ENCODE results near the gene PGAP6.
"Not testable (repeated sequence)": the region's sequence is repeated elsewhere in the genome, so short reads cannot be mapped to it uniquely, and the experiment has no call there.

Gene PGAP6

GRCh38 chr16:398561-399339 is 17.0 kb upstream of the PGAP6 start:
- peaks cover 7% of the 10 kb centered on the region for H3K4me1 ChIP-seq (ENCODE audit: control insufficient read depth, insufficient read depth, low read length)
- no peaks in the 10 kb centered on the region for H3K27me3 ChIP-seq (ENCODE audit: control insufficient read depth, insufficient read depth, low read length)
- H3K36me3 ChIP-seq (ENCODE audit: control insufficient read depth, insufficient read depth, low read length) = peaks cover 9% of the 10 kb centered on the region
- no peak overlapping the region for H3K4me3 ChIP-seq (ENCODE audit: low read depth, low read length)
- no peaks in the 10 kb centered on the region for H3K9me3 ChIP-seq (ENCODE audit: control insufficient read depth, insufficient read depth, low read length)
- H3K9ac ChIP-seq (ENCODE audit: low read depth, low read length) = no peak overlapping the region

- H3K9me3 ChIP-seq (ENCODE audit: control insufficient read depth, insufficient read depth, low read length) = no peaks in the 10 kb centered on the region
- H3K9ac ChIP-seq (ENCODE audit: low read depth, low read length) = peak overlapping the region; percentile 13
- no peak overlapping the region for H3K4me3 ChIP-seq (ENCODE audit: low read depth, low read length)
- peaks cover 7% of the 10 kb centered on the region for H3K4me1 ChIP-seq (ENCODE audit: control insufficient read depth, insufficient read depth, low read length)
- peaks cover 9% of the 10 kb centered on the region for H3K36me3 ChIP-seq (ENCODE audit: control insufficient read depth, insufficient read depth, low read length)
- no peaks in the 10 kb centered on the region for H3K27me3 ChIP-seq (ENCODE audit: control insufficient read depth, insufficient read depth, low read length)
These were observed 16.1 kb upstream of the PGAP6 start for GRCh38 chr16:397736-398332.

GRCh38 chr16:397135-397661 is 15.4 kb upstream of the PGAP6 start, which contains the start of gene NME4:
NME4 (plus strand) TSS chr16:397199; CDS start chr16:397223, 24 bp downstream.
- Histone ChIP-seq H3K4me1 (ENCODE audit: control insufficient read depth, insufficient read depth, low read length) (peaks cover 7% of the 10 kb centered on the region), H3K27me3 (ENCODE audit: control insufficient read depth, insufficient read depth, low read length) (no peaks in the 10 kb centered on the region), H3K9me3 (ENCODE audit: control insufficient read depth, insufficient read depth, low read length) (no peaks in the 10 kb centered on the region), H3K9ac (ENCODE audit: low read depth, low read length) (no peak within 1 kb of the TSS), H3K4me3 (ENCODE audit: low read depth, low read length) (peak within 1 kb of the TSS; percentile 50), H3K36me3 (ENCODE audit: control insufficient read depth, insufficient read depth, low read length) (peaks cover 9% of the 10 kb centered on the region)

GRCh38 chr16:396605-397004 is 14.8 kb upstream of the PGAP6 start:
- peaks cover 7% of the 10 kb centered on the region for H3K4me1 ChIP-seq (ENCODE audit: control insufficient read depth, insufficient read depth, low read length)
- H3K36me3 ChIP-seq (ENCODE audit: control insufficient read depth, insufficient read depth, low read length) = peaks cover 9% of the 10 kb centered on the region
- H3K4me3 ChIP-seq (ENCODE audit: low read depth, low read length) = peak overlapping the region; percentile 50
- H3K9ac ChIP-seq (ENCODE audit: low read depth, low read length) = no peak overlapping the region
- no peaks in the 10 kb centered on the region for H3K9me3 ChIP-seq (ENCODE audit: control insufficient read depth, insufficient read depth, low read length)
- H3K27me3 ChIP-seq (ENCODE audit: control insufficient read depth, insufficient read depth, low read length) = no peaks in the 10 kb centered on the region

GRCh38 chr16:396199-396598 is 14.4 kb upstream of the PGAP6 start:
- H3K9ac ChIP-seq (ENCODE audit: low read depth, low read length) = no peak overlapping the region
- peaks cover 9% of the 10 kb centered on the region for H3K36me3 ChIP-seq (ENCODE audit: control insufficient read depth, insufficient read depth, low read length)
- no peaks in the 10 kb centered on the region for H3K9me3 ChIP-seq (ENCODE audit: control insufficient read depth, insufficient read depth, low read length)
- peaks cover 7% of the 10 kb centered on the region for H3K4me1 ChIP-seq (ENCODE audit: control insufficient read depth, insufficient read depth, low read length)
- H3K27me3 ChIP-seq (ENCODE audit: control insufficient read depth, insufficient read depth, low read length) = no peaks in the 10 kb centered on the region
- peak overlapping the region; percentile 50 for H3K4me3 ChIP-seq (ENCODE audit: low read depth, low read length)

GRCh38 chr16:392450-393030 is 10.8 kb upstream of the PGAP6 start:
- no peak overlapping the region for H3K4me3 ChIP-seq (ENCODE audit: low read depth, low read length)
- H3K9ac ChIP-seq (ENCODE audit: low read depth, low read length) = no peak overlapping the region
- peaks cover 4% of the 10 kb centered on the region for H3K4me1 ChIP-seq (ENCODE audit: control insufficient read depth, insufficient read depth, low read length)
- H3K27me3 ChIP-seq (ENCODE audit: control insufficient read depth, insufficient read depth, low read length) = no peaks in the 10 kb centered on the region
- H3K9me3 ChIP-seq (ENCODE audit: control insufficient read depth, insufficient read depth, low read length) = no peaks in the 10 kb centered on the region
- H3K36me3 ChIP-seq (ENCODE audit: control insufficient read depth, insufficient read depth, low read length) = no peaks in the 10 kb centered on the region

GRCh38 chr16:391885-392335 is 10.1 kb upstream of the PGAP6 start:
- Histone ChIP-seq H3K4me3 (ENCODE audit: low read depth, low read length) (no peak overlapping the region), H3K36me3 (ENCODE audit: control insufficient read depth, insufficient read depth, low read length) (no peaks in the 10 kb centered on the region), H3K9me3 (ENCODE audit: control insufficient read depth, insufficient read depth, low read length) (no peaks in the 10 kb centered on the region), H3K4me1 (ENCODE audit: control insufficient read depth, insufficient read depth, low read length) (peaks cover 5% of the 10 kb centered on the region), H3K27me3 (ENCODE audit: control insufficient read depth, insufficient read depth, low read length) (no peaks in the 10 kb centered on the region), H3K9ac (ENCODE audit: low read depth, low read length) (no peak overlapping the region)

GRCh38 chr16:389352-389751 is 7.6 kb upstream of the PGAP6 start:
- Histone ChIP-seq H3K9ac (ENCODE audit: low read depth, low read length) (no peak overlapping the region), H3K4me3 (ENCODE audit: low read depth, low read length) (no peak overlapping the region), H3K27me3 (ENCODE audit: control insufficient read depth, insufficient read depth, low read length) (no peaks in the 10 kb centered on the region), H3K9me3 (ENCODE audit: control insufficient read depth, insufficient read depth, low read length) (no peaks in the 10 kb centered on the region), H3K36me3 (ENCODE audit: control insufficient read depth, insufficient read depth, low read length) (no peaks in the 10 kb centered on the region), H3K4me1 (ENCODE audit: control insufficient read depth, insufficient read depth, low read length) (peaks cover 4% of the 10 kb centered on the region)

- not testable (repeated sequence) for H3K4me3 ChIP-seq (ENCODE audit: low read depth, low read length); H3K9me3 ChIP-seq (ENCODE audit: control insufficient read depth, insufficient read depth, low read length); H3K9ac ChIP-seq (ENCODE audit: low read depth, low read length)
These were observed 6.2 kb upstream of the PGAP6 start for GRCh38 chr16:387761-388666.

GRCh38 chr16:386641-387156 is 4.9 kb upstream of the PGAP6 start:
- no peaks in the 10 kb centered on the region for H3K9me3 ChIP-seq (ENCODE audit: control insufficient read depth, insufficient read depth, low read length)
- no peak overlapping the region for H3K4me3 ChIP-seq (ENCODE audit: low read depth, low read length)
- no peaks in the 10 kb centered on the region for H3K27me3 ChIP-seq (ENCODE audit: control insufficient read depth, insufficient read depth, low read length)
- no peaks in the 10 kb centered on the region for H3K36me3 ChIP-seq (ENCODE audit: control insufficient read depth, insufficient read depth, low read length)
- no peak overlapping the region for H3K9ac ChIP-seq (ENCODE audit: low read depth, low read length)
- peaks cover 8% of the 10 kb centered on the region for H3K4me1 ChIP-seq (ENCODE audit: control insufficient read depth, insufficient read depth, low read length)

More at GRCh38 chr16:387761-388666, 6.2 kb upstream of the PGAP6 start:
- not testable (repeated sequence) for H3K27me3 ChIP-seq (ENCODE audit: control insufficient read depth, insufficient read depth, low read length); H3K36me3 ChIP-seq (ENCODE audit: control insufficient read depth, insufficient read depth, low read length); H3K4me1 ChIP-seq (ENCODE audit: control insufficient read depth, insufficient read depth, low read length)

Data from iPS-15b (cell line).